ENCODE results near the gene CCNYL1. TPM values are rescaled to one million over a fixed set of nuclear protein-coding genes. Genes with fewer than 3 reads are reported as not detected.

CCNYL1 gene
- total RNA-seq, 1 donor from 2014 or later = 18.0 TPM

GRCh38 chr2:207697411-207697810 is 14.0 kb upstream of the CCNYL1 start:
- DNase-seq = no peak
- H3K4me3 Mint-ChIP-seq (ENCODE audit: unreplicated experiment) = no peak overlapping the region
- TF ChIP-seq CTCF (IDR thresholded peaks at IDR 0.05; ENCODE audit: partially characterized antibody, unreplicated experiment) = no peak
- no peaks in the 10 kb centered on the region for H3K27me3 Mint-ChIP-seq (ENCODE audit: unreplicated experiment)
- H3K27ac Mint-ChIP-seq (ENCODE audit: unreplicated experiment) = no peak overlapping the region
- no peaks in the 10 kb centered on the region for H3K36me3 Mint-ChIP-seq (ENCODE audit: unreplicated experiment)
- no peaks in the 10 kb centered on the region for H3K4me1 Mint-ChIP-seq (ENCODE audit: low read depth, unreplicated experiment)
- peaks cover 1% of the 10 kb centered on the region for H3K9me3 Mint-ChIP-seq (ENCODE audit: unreplicated experiment)

- no peak for DNase-seq
- Mint-ChIP-seq H3K27ac (ENCODE audit: unreplicated experiment) (no peak overlapping the region), H3K4me1 (ENCODE audit: low read depth, unreplicated experiment) (no peaks in the 10 kb centered on the region), H3K27me3 (ENCODE audit: unreplicated experiment) (no peaks in the 10 kb centered on the region), H3K9me3 (ENCODE audit: unreplicated experiment) (peaks cover 1% of the 10 kb centered on the region), H3K36me3 (ENCODE audit: unreplicated experiment) (no peaks in the 10 kb centered on the region), H3K4me3 (ENCODE audit: unreplicated experiment) (no peak overlapping the region)
- TF ChIP-seq CTCF (IDR thresholded peaks at IDR 0.05; ENCODE audit: partially characterized antibody, unreplicated experiment) = no peak
Measured at GRCh38 chr2:207698301-207698700, 13.1 kb upstream of the CCNYL1 start.

- H3K4me3 Mint-ChIP-seq (ENCODE audit: unreplicated experiment) = no peak overlapping the region
- no peak for TF ChIP-seq CTCF (IDR thresholded peaks at IDR 0.05; ENCODE audit: partially characterized antibody, unreplicated experiment)
- H3K27ac Mint-ChIP-seq (ENCODE audit: unreplicated experiment) = no peak overlapping the region
- H3K9me3 Mint-ChIP-seq (ENCODE audit: unreplicated experiment) = no peaks in the 10 kb centered on the region
- no peaks in the 10 kb centered on the region for H3K4me1 Mint-ChIP-seq (ENCODE audit: low read depth, unreplicated experiment)
- H3K36me3 Mint-ChIP-seq (ENCODE audit: unreplicated experiment) = no peaks in the 10 kb centered on the region
- H3K27me3 Mint-ChIP-seq (ENCODE audit: unreplicated experiment) = no peaks in the 10 kb centered on the region
- DNase-seq = no peak
Measured at GRCh38 chr2:207704078-207704477, 7.4 kb upstream of the CCNYL1 start.

DNA sequence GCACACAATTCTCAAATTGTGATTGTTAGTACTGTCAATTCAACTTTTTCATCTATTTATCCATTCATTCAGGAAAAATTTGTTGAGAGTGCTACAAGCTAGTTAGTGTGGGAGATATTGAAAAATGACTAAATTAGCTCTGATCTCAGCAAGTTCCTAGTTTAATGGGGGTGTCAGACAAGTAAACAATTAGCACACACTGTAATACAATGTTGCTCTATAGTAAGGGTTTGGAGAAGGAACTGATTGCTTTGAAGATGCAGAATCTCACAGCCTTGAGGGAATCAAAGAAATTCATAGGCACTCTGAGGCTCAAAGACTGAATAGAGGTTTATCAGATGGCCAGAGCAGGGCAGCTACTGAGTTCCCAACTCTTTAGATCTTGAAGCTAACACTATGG is 6.8 kb upstream of the CCNYL1 start:
- DNase-seq = no peak
- Mint-ChIP-seq H3K27ac (ENCODE audit: unreplicated experiment) (no peak overlapping the region), H3K4me3 (ENCODE audit: unreplicated experiment) (no peak overlapping the region), H3K36me3 (ENCODE audit: unreplicated experiment) (no peaks in the 10 kb centered on the region), H3K4me1 (ENCODE audit: low read depth, unreplicated experiment) (no peaks in the 10 kb centered on the region), H3K9me3 (ENCODE audit: unreplicated experiment) (no peaks in the 10 kb centered on the region), H3K27me3 (ENCODE audit: unreplicated experiment) (no peaks in the 10 kb centered on the region)
- TF ChIP-seq CTCF (IDR thresholded peaks at IDR 0.05; ENCODE audit: partially characterized antibody, unreplicated experiment) = no peak

GRCh38 chr2:207706936-207707860 is 4.2 kb upstream of the CCNYL1 start:
- H3K4me1 Mint-ChIP-seq (ENCODE audit: low read depth, unreplicated experiment) = peaks cover 4% of the 10 kb centered on the region
- no peak for TF ChIP-seq CTCF (IDR thresholded peaks at IDR 0.05; ENCODE audit: partially characterized antibody, unreplicated experiment)
- peaks cover 5% of the 10 kb centered on the region for H3K9me3 Mint-ChIP-seq (ENCODE audit: unreplicated experiment)
- H3K4me3 Mint-ChIP-seq (ENCODE audit: unreplicated experiment) = no peak overlapping the region
- H3K36me3 Mint-ChIP-seq (ENCODE audit: unreplicated experiment) = no peaks in the 10 kb centered on the region
- no peak overlapping the region for H3K27ac Mint-ChIP-seq (ENCODE audit: unreplicated experiment)
- no peak for DNase-seq
- H3K27me3 Mint-ChIP-seq (ENCODE audit: unreplicated experiment) = peaks cover 4% of the 10 kb centered on the region
